Mesendoderm (in vitro differentiated cells): ENCODE results near the gene KCNH2.

Experiments
- DNase-seq: peaks from one replicate; pipeline ENCODE4 v3.0.0; 2013
- H2AK5ac ChIP-seq: 2 replicates; pipeline ENCODE4 v1.6.1; 2013; ENCODE audit warnings: low read length, inconsistent platforms
- H2BK120ac ChIP-seq: 2 replicates; pipeline ENCODE4 v1.6.1; 2013; ENCODE audit warnings: low read depth, mild to moderate bottlenecking, low read length, moderate library complexity, mixed read lengths
- H2BK15ac ChIP-seq: replicated peaks from 2 replicates; pipeline ENCODE4 v1.6.1; 2013; ENCODE audit warnings: low read depth, mild to moderate bottlenecking, moderate library complexity
- H2BK5ac ChIP-seq: 2 replicates; pipeline ENCODE4 v1.6.1; 2013; ENCODE audit warnings: low read length, inconsistent platforms
- H3K18ac ChIP-seq: 2 replicates; pipeline ENCODE4 v1.6.1; 2013; ENCODE audit warnings: mild to moderate bottlenecking, low read length, mixed read lengths
- H3K23ac ChIP-seq: one replicate; pipeline ENCODE4 v1.6.1; 2013; ENCODE audit warnings: low read length
- H3K27ac ChIP-seq: 2 replicates; pipeline ENCODE4 v1.5.1; 2013; ENCODE audit warnings: low read depth, mild to moderate bottlenecking, inconsistent platforms, low read length, moderate library complexity
- H3K27me3 ChIP-seq: 2 replicates; pipeline ENCODE4 v1.6.1; 2013; ENCODE audit warnings: low read length, control low read depth, mild to moderate bottlenecking, inconsistent platforms; ENCODE audit not compliant: insufficient read depth, poor library complexity
- H3K36me3 ChIP-seq: 2 replicates; pipeline ENCODE4 v1.6.1; 2013; ENCODE audit warnings: low read length, inconsistent platforms; ENCODE audit not compliant: control insufficient read depth, insufficient read depth
- H3K4ac ChIP-seq: one replicate; pipeline ENCODE4 v1.6.1; 2013; ENCODE audit warnings: low read depth, mild to moderate bottlenecking, low read length, moderate library complexity
- H3K4me1 ChIP-seq: 2 replicates; pipeline ENCODE4 v1.6.1; 2013; ENCODE audit warnings: low read depth, low read length, inconsistent platforms; ENCODE audit not compliant: control insufficient read depth
- H3K4me2 ChIP-seq: 2 replicates; pipeline ENCODE4 v1.6.1; 2013; ENCODE audit warnings: low read length
- H3K4me3 ChIP-seq: 2 replicates; pipeline ENCODE4 v1.5.1; 2013; ENCODE audit warnings: mild to moderate bottlenecking, low read length
- H3K56ac ChIP-seq: one replicate; pipeline ENCODE4 v1.6.1; 2013; ENCODE audit warnings: low read length
- H3K79me1 ChIP-seq: 2 replicates; pipeline ENCODE4 v1.6.1; 2013; ENCODE audit warnings: low read length, inconsistent platforms
- H3K79me2 ChIP-seq: 2 replicates; pipeline ENCODE4 v1.6.1; 2013; ENCODE audit warnings: mild to moderate bottlenecking, low read length; ENCODE audit not compliant: control insufficient read depth, insufficient read depth
- H3K9ac ChIP-seq: 2 replicates; pipeline ENCODE4 v1.6.1; 2013; ENCODE audit warnings: low read length, inconsistent platforms
- H4K5ac ChIP-seq: one replicate; pipeline ENCODE4 v1.6.1; 2013; ENCODE audit warnings: low read length
- H4K8ac ChIP-seq: one replicate; pipeline ENCODE4 v1.6.1; 2013; ENCODE audit warnings: low read depth, mild to moderate bottlenecking, control low read depth, low read length, moderate library complexity
- whole genome bisulfite sequencing: extraction: QIAGEN DNeasy Blood & Tissue Kit; methylation state at CpG from one replicate; pipeline ENCODE4 v1.1.7; 2013; ENCODE audit warnings: low lambda C conversion rate, missing lambda C conversion rate; ENCODE audit not compliant: insufficient coverage; ENCODE audit errors: extremely low coverage; 5-methylcytosine and 5-hydroxymethylcytosine counted together

The KCNH2 gene

GRCh38 chr7:151011097-151011409, 32.9 kb upstream of the KCNH2 start:
- H3K4ac ChIP-seq, result no peak overlapping the region
- H3K4me1 ChIP-seq, result peaks cover 17% of the 10 kb centered on the region
- H3K4me2 ChIP-seq, result no peak overlapping the region
- no peak overlapping the region for H3K9ac ChIP-seq
- peak overlapping the region; percentile 89 for H3K56ac ChIP-seq
- no peak overlapping the region for H4K5ac ChIP-seq
- H3K23ac ChIP-seq, result no peak overlapping the region
- no peak overlapping the region for H2BK5ac ChIP-seq
- no peak overlapping the region for H3K27ac ChIP-seq
- no peaks in the 10 kb centered on the region for H3K79me2 ChIP-seq
- no CpG with 5 or more reads among the region's 1 CpG for WGBS
- no peak overlapping the region for H3K18ac ChIP-seq
- no peak overlapping the region for H3K4me3 ChIP-seq
- no peaks in the 10 kb centered on the region for H3K79me1 ChIP-seq
- no peak overlapping the region for H2AK5ac ChIP-seq
- H2BK120ac ChIP-seq, result no peak overlapping the region
- no peaks in the 10 kb centered on the region for H3K36me3 ChIP-seq
- H3K27me3 ChIP-seq, result no peaks in the 10 kb centered on the region
- no peak for DNase-seq
- no peak overlapping the region for H4K8ac ChIP-seq
- no peak overlapping the region for H2BK15ac ChIP-seq

GRCh38 chr7:151010307-151011096, 32.4 kb upstream of the KCNH2 start:
- no peak overlapping the region for H4K5ac ChIP-seq
- no peak overlapping the region for H3K27ac ChIP-seq
- peak overlapping the region; percentile 17 for H3K4me2 ChIP-seq
- H3K79me2 ChIP-seq, result no peaks in the 10 kb centered on the region
- H4K8ac ChIP-seq, result peak overlapping the region; percentile 58
- peak overlapping the region; percentile 40 for H2AK5ac ChIP-seq
- peak; percentile 85 for DNase-seq
- peak overlapping the region; percentile 52 for H3K18ac ChIP-seq
- no peaks in the 10 kb centered on the region for H3K36me3 ChIP-seq
- peaks cover 17% of the 10 kb centered on the region for H3K4me1 ChIP-seq
- no CpG with 5 or more reads among the region's 18 CpGs for WGBS
- no peak overlapping the region for H3K23ac ChIP-seq
- H3K56ac ChIP-seq, result peak overlapping the region; percentile 89
- H2BK15ac ChIP-seq, result no peak overlapping the region
- peak overlapping the region; percentile 78 for H2BK5ac ChIP-seq
- peak overlapping the region; percentile 25 for H3K4ac ChIP-seq
- no peaks in the 10 kb centered on the region for H3K79me1 ChIP-seq
- no peaks in the 10 kb centered on the region for H3K27me3 ChIP-seq
- no peak overlapping the region for H3K4me3 ChIP-seq
- H3K9ac ChIP-seq, result peak overlapping the region; percentile 68
- H2BK120ac ChIP-seq, result no peak overlapping the region

GRCh38 chr7:151010037-151010306, 31.9 kb upstream of the KCNH2 start:
- no peak overlapping the region for H3K23ac ChIP-seq
- no peaks in the 10 kb centered on the region for H3K27me3 ChIP-seq
- peaks cover 17% of the 10 kb centered on the region for H3K4me1 ChIP-seq
- peak overlapping the region; percentile 11 for H3K18ac ChIP-seq
- no peak overlapping the region for H3K4me3 ChIP-seq
- WGBS, result no CpG with 5 or more reads among the region's 7 CpGs
- H4K8ac ChIP-seq, result no peak overlapping the region
- no peak overlapping the region for H2AK5ac ChIP-seq
- H3K27ac ChIP-seq, result no peak overlapping the region
- H2BK5ac ChIP-seq, result peak overlapping the region; percentile 6
- no peaks in the 10 kb centered on the region for H3K79me2 ChIP-seq
- no peak overlapping the region for H3K4me2 ChIP-seq
- peak overlapping the region; percentile 89 for H3K56ac ChIP-seq
- H3K36me3 ChIP-seq, result no peaks in the 10 kb centered on the region
- peak overlapping the region; percentile 13 for H3K9ac ChIP-seq
- no peak overlapping the region for H2BK15ac ChIP-seq
- H3K79me1 ChIP-seq, result no peaks in the 10 kb centered on the region
- no peak overlapping the region for H3K4ac ChIP-seq
- no peak overlapping the region for H4K5ac ChIP-seq
- no peak for DNase-seq
- no peak overlapping the region for H2BK120ac ChIP-seq

GRCh38 chr7:151009327-151010036, 31.4 kb upstream of the KCNH2 start:
- Histone ChIP-seq H3K4ac (peak overlapping the region; percentile 17), H3K27me3 (no peaks in the 10 kb centered on the region), H3K56ac (peak overlapping the region; percentile 89), H2BK5ac (no peak overlapping the region), H3K79me2 (no peaks in the 10 kb centered on the region), H2AK5ac (no peak overlapping the region), H3K4me3 (no peak overlapping the region), H3K4me1 (peaks cover 17% of the 10 kb centered on the region), H3K18ac (peak overlapping the region; percentile 11), H4K5ac (no peak overlapping the region), H2BK15ac (no peak overlapping the region), H2BK120ac (no peak overlapping the region), H3K27ac (no peak overlapping the region), H4K8ac (no peak overlapping the region), H3K9ac (no peak overlapping the region), H3K79me1 (no peaks in the 10 kb centered on the region), H3K23ac (no peak overlapping the region), H3K4me2 (no peak overlapping the region), H3K36me3 (no peaks in the 10 kb centered on the region)
- no peak for DNase-seq
- no CpG with 5 or more reads among the region's 22 CpGs for WGBS

- Histone ChIP-seq H3K4me1 (peaks cover 17% of the 10 kb centered on the region), H3K56ac (peak overlapping the region; percentile 89), H3K27me3 (no peaks in the 10 kb centered on the region), H3K27ac (no peak overlapping the region), H3K9ac (peak overlapping the region; percentile 52), H3K4me2 (no peak overlapping the region), H2BK15ac (no peak overlapping the region), H2BK5ac (no peak overlapping the region), H3K18ac (no peak overlapping the region), H3K4me3 (no peak overlapping the region), H3K23ac (no peak overlapping the region), H3K36me3 (no peaks in the 10 kb centered on the region), H2AK5ac (no peak overlapping the region), H3K79me1 (no peaks in the 10 kb centered on the region), H4K5ac (no peak overlapping the region), H3K4ac (peak overlapping the region; percentile 74), H2BK120ac (no peak overlapping the region), H3K79me2 (no peaks in the 10 kb centered on the region), H4K8ac (no peak overlapping the region)
- peak; percentile 90 for DNase-seq
- WGBS, result no CpG with 5 or more reads among the region's 40 CpGs
Measured at GRCh38 chr7:151008511-151009323, 30.6 kb upstream of the KCNH2 start.
